Subcutaneous adipose tissue (tissue), 4 donors: ENCODE data around the gene GTPBP2. TPM values are rescaled to one million over a fixed set of nuclear protein-coding genes. Genes with fewer than 3 reads are reported as not detected.

ENCODE experiments used
- CTCF ChIP-seq: fragments of 450-650 bp; IDR thresholded peaks from one replicate; pipeline ENCODE4 v1.5.1; 2016; ENCODE audit warnings: low read depth, mild to moderate bottlenecking, control low read depth, antibody characterized with exemption, moderate library complexity
- total RNA-seq, 4 donors: library from RNA; depleted of rRNA; stranded (reverse); fragments of >200 nt; gene quantifications; one replicate each; pipeline ENCODE4 v1.1.0, GENCODE V29; 2016

Gene GTPBP2
- total RNA-seq, 4 donors from 2014 or later, result 36.4 to 54.6 (median 46.0) TPM

DNA sequence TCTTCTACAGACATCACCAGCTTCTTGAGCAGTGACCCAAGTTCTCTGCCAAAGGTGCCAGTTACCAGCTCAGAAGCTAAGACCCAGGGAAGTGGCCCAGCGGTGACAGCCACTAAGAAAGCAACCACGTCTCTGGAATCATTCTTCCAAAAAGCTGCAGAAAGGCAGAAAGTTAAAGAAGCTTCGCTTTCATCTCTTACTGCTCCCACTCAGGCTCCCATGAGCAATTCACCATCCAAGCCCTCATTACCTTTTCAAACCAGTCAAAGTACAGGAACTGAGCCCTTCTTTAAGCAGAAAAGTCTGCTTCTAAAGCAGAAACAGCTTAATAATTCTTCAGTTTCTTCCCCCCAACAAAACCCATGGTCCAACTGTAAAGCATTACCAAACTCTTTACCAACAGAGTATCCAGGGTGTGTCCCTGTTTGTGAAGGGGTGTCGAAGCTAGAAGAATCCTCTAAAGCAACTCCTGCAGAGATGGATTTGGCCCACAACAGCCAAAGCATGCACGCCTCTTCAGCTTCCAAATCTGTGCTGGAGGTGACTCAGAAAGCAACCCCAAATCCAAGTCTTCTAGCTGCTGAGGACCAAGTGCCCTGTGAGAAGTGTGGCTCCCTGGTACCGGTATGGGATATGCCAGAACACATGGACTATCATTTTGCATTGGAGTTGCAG is 15.2 kb downstream of the GTPBP2 start:
- TF ChIP-seq CTCF, result no peak

DNA sequence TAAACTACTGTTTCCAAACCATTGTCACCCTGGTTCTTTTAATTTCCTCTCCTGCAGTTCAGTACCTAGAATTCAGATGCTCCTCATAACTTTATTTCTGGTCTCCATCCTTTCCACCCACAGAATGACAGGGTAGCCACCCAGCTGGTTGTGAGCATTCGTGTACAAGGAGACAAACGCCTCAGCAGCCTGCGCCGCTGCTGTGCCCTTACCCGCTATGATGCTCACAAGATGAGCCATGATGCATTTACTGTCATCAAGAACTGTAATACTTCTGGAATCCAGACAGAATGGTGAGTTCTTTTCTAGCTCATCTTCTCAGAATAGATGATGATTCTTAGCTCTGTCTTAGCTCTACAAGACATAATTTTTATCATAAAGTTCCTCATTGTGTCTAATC is 18.6 kb downstream of the GTPBP2 start:
- TF ChIP-seq CTCF, result no peak

GRCh38 chr6:43609402-43609801 is 19.7 kb downstream of the GTPBP2 start:
- TF ChIP-seq CTCF, result no peak

DNA sequence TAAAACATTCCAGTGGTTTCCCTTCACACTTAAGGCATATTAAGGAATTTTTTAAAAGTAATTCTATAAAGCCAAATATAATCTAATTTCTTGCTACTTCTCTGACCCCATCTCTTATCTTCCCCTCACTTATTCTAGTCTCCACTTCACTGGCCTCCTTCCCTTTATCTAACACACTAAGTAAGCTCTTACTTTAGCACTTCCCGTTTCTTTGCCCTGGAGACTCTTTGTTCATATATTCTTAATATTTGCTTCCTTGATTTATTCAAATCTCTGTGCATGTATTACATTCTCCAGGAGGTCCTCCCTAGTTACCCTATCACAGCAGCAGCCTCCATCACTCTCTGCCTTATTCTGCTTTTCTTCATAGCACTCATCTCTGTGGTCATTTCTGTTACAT is 20.3 kb downstream of the GTPBP2 start:
- TF ChIP-seq CTCF, result no peak

GRCh38 chr6:43608310-43608763 is 20.7 kb downstream of the GTPBP2 start:
- TF ChIP-seq CTCF, result no peak

DNA sequence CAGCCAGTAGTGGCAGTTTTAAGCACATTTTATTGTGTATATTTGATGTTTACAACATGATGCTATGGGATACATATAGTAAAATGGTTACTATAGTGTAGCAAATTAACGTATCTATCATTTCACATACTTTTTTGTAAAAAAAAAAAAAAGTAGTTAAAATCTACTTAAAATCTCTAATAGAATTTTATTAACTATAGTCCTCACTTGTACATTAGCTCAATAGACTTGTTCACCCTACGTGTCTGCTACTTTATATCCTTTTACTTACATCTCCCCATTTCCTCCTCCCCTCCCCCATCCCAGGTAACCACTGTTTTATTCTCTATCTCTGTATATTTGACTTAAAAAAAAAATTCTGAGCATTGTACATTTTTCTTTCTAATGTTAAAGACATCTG is 23.0 kb downstream of the GTPBP2 start:
- TF ChIP-seq CTCF, result no peak

GRCh38 chr6:43604174-43604573 is 24.9 kb downstream of the GTPBP2 start:
- TF ChIP-seq CTCF, result no peak
